Chondrocyte (in vitro differentiated cells): ENCODE results near the gene GOLGA6L7. TPM values are rescaled to one million over a fixed set of nuclear protein-coding genes. Genes with fewer than 3 reads are reported as not detected.
"Not testable (repeated sequence)": the region's sequence is repeated elsewhere in the genome, so short reads cannot be mapped to it uniquely, and the experiment has no call there.

ENCODE experiments used
- DNase-seq: peaks from one replicate; pipeline ENCODE4 v3.0.0; 2021; ENCODE audit warnings: mixed read lengths, low spot score
- H3K27ac Mint-ChIP-seq: one replicate; pipeline ENCODE4 v1.8.0; 2021; ENCODE audit warnings: mild to moderate bottlenecking, moderate library complexity, mixed read lengths; ENCODE audit not compliant: unreplicated experiment
- H3K27me3 Mint-ChIP-seq: 2 replicates; pipeline ENCODE4 v1.8.0; 2021; ENCODE audit warnings: low read depth, mixed read lengths
- H3K36me3 Mint-ChIP-seq: 2 replicates; pipeline ENCODE4 v1.8.0; 2021; ENCODE audit warnings: low read depth, mixed read lengths
- H3K4me1 Mint-ChIP-seq: 2 replicates; pipeline ENCODE4 v1.8.0; 2021; ENCODE audit warnings: low read depth, mild to moderate bottlenecking, mixed read lengths
- H3K4me3 Mint-ChIP-seq: one replicate; pipeline ENCODE4 v1.8.0; 2021; ENCODE audit warnings: mild to moderate bottlenecking, moderate library complexity, mixed read lengths; ENCODE audit not compliant: unreplicated experiment
- H3K9me3 Mint-ChIP-seq: 2 replicates; pipeline ENCODE4 v1.8.0; 2021; ENCODE audit warnings: low read depth, mixed read lengths
- total RNA-seq: library from RNA; stranded (reverse); gene quantifications from 3 replicates; pipeline ENCODE4 v1.2.1, GENCODE V29; 2021

The GOLGA6L7 gene
- total RNA-seq, 1 donor from 2014 or later: not detected

GRCh38 chr15:28831897-28832587 is 16.4 kb downstream of the GOLGA6L7 start:
- not testable (repeated sequence) for H3K27me3 Mint-ChIP-seq, H3K36me3 Mint-ChIP-seq, H3K27ac Mint-ChIP-seq, H3K4me1 Mint-ChIP-seq, DNase-seq, H3K9me3 Mint-ChIP-seq
- H3K4me3 Mint-ChIP-seq: peak overlapping the region; percentile 78

- H3K27me3 Mint-ChIP-seq, H3K27ac Mint-ChIP-seq, H3K36me3 Mint-ChIP-seq, H3K9me3 Mint-ChIP-seq, H3K4me3 Mint-ChIP-seq, DNase-seq: not testable (repeated sequence)
- peaks cover 16% of the 10 kb centered on the region for H3K4me1 Mint-ChIP-seq
These were observed 27.0 kb downstream of the GOLGA6L7 start for GRCh38 chr15:28821420-28821819.

- not testable (repeated sequence) for H3K4me3 Mint-ChIP-seq, H3K27me3 Mint-ChIP-seq, H3K9me3 Mint-ChIP-seq, H3K27ac Mint-ChIP-seq, H3K36me3 Mint-ChIP-seq, DNase-seq
- peaks cover 16% of the 10 kb centered on the region for H3K4me1 Mint-ChIP-seq
These were observed 28.5 kb downstream of the GOLGA6L7 start for GRCh38 chr15:28819930-28820295.

GRCh38 chr15:28819019-28819929 is 29.2 kb downstream of the GOLGA6L7 start:
- H3K4me1 Mint-ChIP-seq: peaks cover 16% of the 10 kb centered on the region
- H3K27ac Mint-ChIP-seq: peak overlapping the region; percentile 68
- not testable (repeated sequence) for H3K9me3 Mint-ChIP-seq, H3K36me3 Mint-ChIP-seq, DNase-seq, H3K27me3 Mint-ChIP-seq
- peak overlapping the region; percentile 0 for H3K4me3 Mint-ChIP-seq

- not testable (repeated sequence) for H3K27ac Mint-ChIP-seq, DNase-seq, H3K36me3 Mint-ChIP-seq, H3K27me3 Mint-ChIP-seq, H3K4me3 Mint-ChIP-seq, H3K9me3 Mint-ChIP-seq
- peaks cover 14% of the 10 kb centered on the region for H3K4me1 Mint-ChIP-seq
These were observed 30.3 kb downstream of the GOLGA6L7 start for GRCh38 chr15:28818168-28818567.

- not testable (repeated sequence) for H3K27me3 Mint-ChIP-seq, H3K9me3 Mint-ChIP-seq, H3K4me3 Mint-ChIP-seq, H3K27ac Mint-ChIP-seq, DNase-seq, H3K36me3 Mint-ChIP-seq
- peaks cover 11% of the 10 kb centered on the region for H3K4me1 Mint-ChIP-seq
These were observed 34.4 kb downstream of the GOLGA6L7 start for GRCh38 chr15:28814059-28814458.

GRCh38 chr15:28813392-28813791 is 35.1 kb downstream of the GOLGA6L7 start:
- not testable (repeated sequence) for H3K4me3 Mint-ChIP-seq, H3K36me3 Mint-ChIP-seq, H3K9me3 Mint-ChIP-seq, H3K27me3 Mint-ChIP-seq, H3K4me1 Mint-ChIP-seq, DNase-seq, H3K27ac Mint-ChIP-seq

DNA sequence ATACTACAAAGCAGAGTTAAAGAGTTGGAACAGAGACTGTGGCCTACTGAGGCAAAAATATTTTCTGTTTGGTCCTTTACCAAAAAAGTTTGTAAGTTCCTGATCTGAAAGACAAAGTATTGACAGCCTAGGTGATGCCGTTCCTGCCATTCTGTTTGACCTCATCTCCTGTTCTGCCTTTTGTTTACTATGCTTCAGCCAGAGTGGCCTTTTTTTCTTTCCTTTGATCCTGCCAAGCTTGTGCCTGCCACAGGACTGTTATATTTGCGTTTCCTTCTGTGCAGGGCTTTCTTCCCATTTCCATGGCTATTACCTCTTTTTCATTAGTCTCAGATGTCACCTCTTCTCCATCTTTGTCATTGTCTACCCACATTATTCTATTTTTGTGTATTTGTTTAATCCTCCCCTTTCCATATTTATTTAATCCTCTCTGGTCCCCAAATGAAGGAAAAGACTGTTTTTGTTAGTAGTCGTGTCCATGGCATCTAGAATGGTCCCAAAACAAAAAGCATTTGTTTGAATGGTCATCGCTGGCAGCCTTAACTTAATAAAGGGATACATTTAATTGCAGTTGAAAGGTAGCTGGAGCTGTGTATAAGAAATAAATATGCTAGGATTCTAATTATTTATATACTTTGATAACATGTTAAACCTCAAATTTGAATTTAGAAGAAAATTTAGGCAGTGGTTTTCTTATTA is 36.4 kb downstream of the GOLGA6L7 start:
- not testable (repeated sequence) for H3K36me3 Mint-ChIP-seq, H3K9me3 Mint-ChIP-seq, DNase-seq, H3K27me3 Mint-ChIP-seq, H3K4me3 Mint-ChIP-seq, H3K27ac Mint-ChIP-seq, H3K4me1 Mint-ChIP-seq

DNA sequence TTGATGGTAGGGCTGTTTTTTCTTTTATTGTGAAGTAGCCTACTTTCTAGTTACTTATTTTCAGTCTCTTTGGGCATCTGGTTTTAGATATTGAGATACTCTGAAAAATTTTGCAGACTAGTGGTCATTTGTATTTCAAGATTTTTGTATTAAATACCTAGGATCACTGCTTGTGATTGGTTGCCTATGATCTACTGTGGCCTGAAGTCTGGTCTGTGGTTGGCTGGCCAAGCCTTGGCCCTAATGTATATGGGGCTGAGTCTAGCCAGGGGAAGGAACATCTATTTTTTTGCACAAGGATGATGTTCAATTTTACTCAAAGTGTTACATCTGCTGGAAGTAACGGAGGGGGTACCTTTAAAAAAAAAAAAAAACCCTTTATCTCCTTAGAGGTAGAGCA is 38.0 kb downstream of the GOLGA6L7 start:
- H3K9me3 Mint-ChIP-seq, H3K27me3 Mint-ChIP-seq, H3K36me3 Mint-ChIP-seq, H3K27ac Mint-ChIP-seq, H3K4me3 Mint-ChIP-seq, DNase-seq, H3K4me1 Mint-ChIP-seq: not testable (repeated sequence)

DNA sequence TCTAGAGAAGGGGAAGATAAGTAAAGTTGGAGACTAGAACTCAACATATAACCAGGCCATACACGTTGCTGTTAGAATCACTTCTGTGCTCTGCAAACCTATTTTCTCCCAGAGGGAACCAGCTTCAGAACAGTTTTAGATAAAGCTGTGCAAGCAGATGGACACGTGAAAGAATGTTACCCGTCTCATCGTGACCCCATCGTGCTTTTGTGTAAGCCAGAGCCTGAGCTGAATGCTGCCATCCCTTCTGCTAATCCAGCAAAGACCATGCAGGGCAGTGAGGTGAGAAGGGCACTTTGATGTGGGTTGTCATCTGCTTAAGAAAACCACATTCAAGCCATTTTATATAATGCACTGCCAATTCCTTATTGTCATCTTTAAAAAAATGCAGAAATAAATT is 40.3 kb downstream of the GOLGA6L7 start:
- H3K4me1 Mint-ChIP-seq, H3K27me3 Mint-ChIP-seq, H3K27ac Mint-ChIP-seq, H3K4me3 Mint-ChIP-seq, DNase-seq, H3K9me3 Mint-ChIP-seq, H3K36me3 Mint-ChIP-seq: not testable (repeated sequence)

DNA sequence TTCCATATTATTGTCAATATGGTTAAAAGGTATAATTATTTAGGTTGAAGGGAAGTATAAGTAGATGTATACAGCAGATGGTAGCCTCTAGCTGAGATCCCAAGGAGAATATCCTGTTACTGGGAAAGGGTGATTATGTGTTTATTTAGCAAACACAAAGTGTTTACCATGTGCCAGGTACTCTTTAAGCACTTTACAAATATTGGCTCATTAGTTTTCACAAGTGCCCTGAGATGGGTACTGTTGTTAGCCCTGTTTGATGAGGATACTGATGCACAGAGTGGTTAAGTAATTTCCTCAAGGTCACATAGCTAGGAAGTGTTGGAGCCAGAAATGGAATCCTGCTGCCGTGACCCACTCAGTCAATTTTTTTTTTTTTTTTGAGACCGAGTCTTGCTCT is 48.1 kb downstream of the GOLGA6L7 start:
- not testable (repeated sequence) for H3K4me3 Mint-ChIP-seq, H3K9me3 Mint-ChIP-seq, H3K4me1 Mint-ChIP-seq, H3K27me3 Mint-ChIP-seq, DNase-seq, H3K27ac Mint-ChIP-seq, H3K36me3 Mint-ChIP-seq

DNA sequence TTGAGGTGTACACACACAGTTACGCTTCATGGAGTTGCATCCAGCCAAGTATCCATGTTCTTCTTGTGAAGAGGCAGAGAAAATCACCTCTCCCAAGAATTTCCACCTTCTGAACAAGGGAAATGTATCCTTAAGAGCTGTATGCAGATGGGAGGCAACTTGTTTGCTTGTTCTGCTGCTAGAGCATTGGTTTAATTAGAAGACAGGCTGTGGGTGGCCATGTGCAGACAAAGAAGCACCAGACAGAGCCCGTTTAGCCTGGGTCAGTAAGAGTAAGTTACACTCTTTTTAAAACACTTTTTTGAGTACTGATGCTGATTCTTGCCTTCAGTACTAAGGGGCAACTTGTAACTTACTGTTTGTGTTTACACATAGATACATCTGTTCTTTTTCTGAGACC is 50.2 kb downstream of the GOLGA6L7 start:
- not testable (repeated sequence) for H3K9me3 Mint-ChIP-seq, H3K36me3 Mint-ChIP-seq, H3K4me3 Mint-ChIP-seq, H3K4me1 Mint-ChIP-seq, H3K27me3 Mint-ChIP-seq, H3K27ac Mint-ChIP-seq, DNase-seq
